ENCODE data around the gene LSAMP. TPM values are rescaled to one million over a fixed set of nuclear protein-coding genes. Genes with fewer than 3 reads are reported as not detected.

Gene LSAMP
- polyA plus RNA-seq, 1 experiment = 2.7 TPM

DNA sequence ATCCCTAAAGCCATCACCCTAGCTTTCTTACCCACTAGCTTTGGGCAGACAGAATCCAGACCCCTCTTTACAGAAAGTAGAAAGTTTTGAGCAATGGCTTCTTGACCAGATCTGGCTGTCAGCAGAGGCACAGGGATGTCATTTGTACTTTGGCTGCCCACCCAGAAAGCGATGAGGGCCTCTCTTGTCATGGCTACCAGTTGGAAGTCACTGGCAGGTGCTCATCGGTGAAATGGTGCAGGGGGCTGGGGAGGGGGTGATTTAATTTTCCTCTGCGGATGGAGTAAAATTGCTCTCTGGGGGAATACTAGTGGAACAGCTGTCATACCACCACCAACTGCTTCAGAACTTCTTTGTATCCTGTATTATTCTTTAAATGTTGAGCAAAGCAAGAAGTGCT lies 393.7 kb downstream of the LSAMP start:
- H3K4me3 ChIP-seq (ENCODE audit: low read depth, low read length) = no peak overlapping the region
- no peak for DNase-seq (ENCODE audit: low read depth)
- no peaks in the 10 kb centered on the region for H3K27me3 ChIP-seq (ENCODE audit: control insufficient read depth, insufficient read depth, low read length)
- no peaks in the 10 kb centered on the region for H3K36me3 ChIP-seq (ENCODE audit: control insufficient read depth, insufficient read depth, low read length)
- ChIA-PET POLR2A (no interaction called here), CTCF (no interaction called here)
- TF ChIP-seq CTCF (IDR thresholded peaks at IDR 0.05; ENCODE audit: insufficient read depth, low read depth, low read length) = no peak

- H3K27me3 ChIP-seq (ENCODE audit: control insufficient read depth, insufficient read depth, low read length) = no peaks in the 10 kb centered on the region
- POLR2A ChIA-PET = no interaction called here
- H3K4me3 ChIP-seq (ENCODE audit: low read depth, low read length) = no peak overlapping the region
- DNase-seq (ENCODE audit: low read depth) = no peak
- CTCF ChIA-PET = no interaction called here
- H3K36me3 ChIP-seq (ENCODE audit: control insufficient read depth, insufficient read depth, low read length) = no peaks in the 10 kb centered on the region
- TF ChIP-seq CTCF (IDR thresholded peaks at IDR 0.05; ENCODE audit: insufficient read depth, low read depth, low read length) = no peak
These were observed 394.2 kb downstream of the LSAMP start for GRCh38 chr3:116051040-116051439.

DNA sequence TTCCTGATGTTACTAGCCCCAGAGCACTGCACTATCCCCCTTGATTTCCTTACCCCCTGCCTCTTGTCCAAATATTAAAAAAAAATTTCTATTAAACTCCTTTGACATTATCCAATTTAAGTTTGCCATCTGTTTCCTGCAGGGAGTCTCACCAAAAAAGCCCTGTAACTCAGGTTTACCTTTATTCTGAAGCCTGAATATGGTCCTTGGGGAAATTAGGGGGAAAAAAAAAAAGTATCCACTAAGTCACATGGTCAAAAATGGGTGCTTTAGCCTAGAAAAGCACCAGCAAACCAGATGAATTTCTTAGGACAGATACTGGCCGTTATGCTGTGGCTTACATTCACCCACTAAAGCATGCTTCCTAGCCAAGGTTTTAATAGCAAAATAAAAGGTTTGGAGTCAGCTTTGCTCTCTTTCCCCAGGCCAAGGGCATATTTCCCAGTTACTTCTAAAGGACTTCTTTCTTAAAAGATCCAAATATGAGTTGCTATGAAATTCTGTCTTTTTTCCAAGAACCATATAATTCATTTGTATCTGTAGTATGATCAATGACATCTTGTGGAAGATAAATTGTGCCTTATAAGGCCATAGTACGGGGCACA lies 394.9 kb downstream of the LSAMP start:
- CTCF ChIA-PET = no interaction called here
- POLR2A ChIA-PET = no interaction called here

DNA sequence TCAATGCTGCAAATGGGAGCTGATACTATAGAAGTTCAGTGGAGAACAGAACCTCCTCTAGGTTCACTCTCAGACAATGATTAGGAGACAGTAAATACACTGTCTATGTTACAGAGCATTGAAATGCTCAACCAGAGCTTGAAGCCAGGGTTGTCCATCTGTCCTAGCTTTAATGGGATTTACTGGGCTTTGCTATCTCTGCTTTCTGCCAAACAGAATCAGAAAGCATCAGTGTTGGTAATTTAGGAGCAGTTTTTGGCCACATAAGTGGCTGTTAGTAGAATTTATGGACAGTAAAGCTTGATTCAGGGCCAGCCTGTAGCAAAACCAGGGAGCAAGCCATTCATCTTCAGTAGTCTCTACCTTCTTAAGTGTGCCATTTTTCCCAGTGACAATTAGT lies 396.3 kb downstream of the LSAMP start:
- H3K36me3 ChIP-seq (ENCODE audit: control insufficient read depth, insufficient read depth, low read length) = no peaks in the 10 kb centered on the region
- TF ChIP-seq CTCF (IDR thresholded peaks at IDR 0.05; ENCODE audit: insufficient read depth, low read depth, low read length) = no peak
- no peaks in the 10 kb centered on the region for H3K27me3 ChIP-seq (ENCODE audit: control insufficient read depth, insufficient read depth, low read length)
- POLR2A ChIA-PET = no interaction called here
- DNase-seq (ENCODE audit: low read depth) = no peak
- H3K4me3 ChIP-seq (ENCODE audit: low read depth, low read length) = no peak overlapping the region
- CTCF ChIA-PET = interaction anchor here (1.0 kb wide), 1 partner anchor 10 kb away, joined by 3 read pairs; no protein-coding TSS in a partner anchor

More for the DNA sequence above, 394.9 kb downstream of the LSAMP start:
- Histone ChIP-seq H3K27me3 (ENCODE audit: control insufficient read depth, insufficient read depth, low read length) (no peaks in the 10 kb centered on the region), H3K36me3 (ENCODE audit: control insufficient read depth, insufficient read depth, low read length) (no peaks in the 10 kb centered on the region), H3K4me3 (ENCODE audit: low read depth, low read length) (no peak overlapping the region)
- no peak for TF ChIP-seq CTCF (IDR thresholded peaks at IDR 0.05; ENCODE audit: insufficient read depth, low read depth, low read length)
- no peak for DNase-seq (ENCODE audit: low read depth)

- POLR2A ChIA-PET = no interaction called here
- CTCF ChIA-PET = interaction anchor here (0.6 to 1.0 kb wide), 2 partner anchors 12 to 1646 kb away, joined by 3 read pairs; no protein-coding TSS in a partner anchor
These were observed 398.9 kb downstream of the LSAMP start for GRCh38 chr3:116046350-116046749.

More at GRCh38 chr3:116046350-116046749, 398.9 kb downstream of the LSAMP start:
- no peaks in the 10 kb centered on the region for H3K36me3 ChIP-seq (ENCODE audit: control insufficient read depth, insufficient read depth, low read length)
- no peak overlapping the region for H3K4me3 ChIP-seq (ENCODE audit: low read depth, low read length)
- no peak for DNase-seq (ENCODE audit: low read depth)
- no peak for TF ChIP-seq CTCF (IDR thresholded peaks at IDR 0.05; ENCODE audit: insufficient read depth, low read depth, low read length)
- no peaks in the 10 kb centered on the region for H3K27me3 ChIP-seq (ENCODE audit: control insufficient read depth, insufficient read depth, low read length)
